Dendritic cell treated with granulocyte-macrophage colony-stimulating factor and Interleukin-4, amounts not matched to agents 40 ng/mL and 50 ng/mL, for 4 days (primary cell): ENCODE results near the gene LTBP3.

ENCODE experiments used
- H3K27ac Mint-ChIP-seq: one replicate; pipeline ENCODE4 v1.8.0; 2022; ENCODE audit warnings: mild to moderate bottlenecking, mixed read lengths
- H3K27me3 Mint-ChIP-seq: one replicate; pipeline ENCODE4 v1.8.0; 2022; ENCODE audit warnings: mild to moderate bottlenecking, mixed read lengths
- H3K36me3 Mint-ChIP-seq: one replicate; pipeline ENCODE4 v1.8.0; 2022; ENCODE audit warnings: low read depth, mixed read lengths
- H3K4me1 Mint-ChIP-seq: one replicate; pipeline ENCODE4 v1.8.0; 2022; ENCODE audit warnings: low read depth, mixed read lengths
- H3K4me3 Mint-ChIP-seq: one replicate; pipeline ENCODE4 v1.8.0; 2022; ENCODE audit warnings: mild to moderate bottlenecking, moderate library complexity, mixed read lengths
- H3K9me3 Mint-ChIP-seq: one replicate; pipeline ENCODE4 v1.8.0; 2022; ENCODE audit warnings: mixed read lengths
- intact Hi-C: fragments of 100-400 bp; cut with micrococcal nuclease; formaldehyde crosslinking; loops from one replicate; pipeline ENCODE4 v1.15.0; 2022

The LTBP3 gene

DNA sequence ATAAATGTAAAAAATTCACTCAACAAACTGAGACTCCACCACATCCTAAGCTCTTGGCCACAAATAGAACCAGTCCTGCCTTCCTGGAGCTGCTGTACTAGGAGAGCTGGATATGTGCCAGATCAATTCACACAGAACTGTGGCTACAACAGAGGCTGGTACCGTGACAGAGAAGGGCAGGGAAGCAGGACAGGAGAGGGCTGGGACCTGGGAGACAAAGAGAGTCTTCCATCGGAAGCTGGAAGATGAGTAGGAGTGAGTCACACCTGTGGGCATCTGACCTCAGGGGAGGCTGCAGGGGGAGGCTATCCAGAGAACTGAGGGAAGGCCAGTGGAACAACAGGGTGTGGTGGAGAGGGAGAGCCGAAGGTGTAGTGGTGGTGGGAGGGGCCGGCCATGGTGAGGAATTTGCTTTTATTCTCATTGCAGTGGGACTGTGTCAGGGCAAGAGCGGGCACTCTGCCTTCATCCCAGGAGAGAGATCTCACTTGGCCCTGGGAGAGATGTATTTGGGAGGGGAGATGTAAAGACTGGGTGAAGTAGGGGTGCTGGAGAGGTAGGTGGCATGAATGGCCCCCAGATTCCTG lies 1.9 kb upstream of the LTBP3 start:
- peaks cover 41% of the 10 kb centered on the region for H3K4me1 Mint-ChIP-seq
- no peaks in the 10 kb centered on the region for H3K9me3 Mint-ChIP-seq
- H3K27ac Mint-ChIP-seq, result no peak overlapping the region
- no peaks in the 10 kb centered on the region for H3K36me3 Mint-ChIP-seq
- H3K27me3 Mint-ChIP-seq, result peaks cover 48% of the 10 kb centered on the region
- H3K4me3 Mint-ChIP-seq, result no peak overlapping the region
- intact Hi-C loops, result no loop called here

DNA sequence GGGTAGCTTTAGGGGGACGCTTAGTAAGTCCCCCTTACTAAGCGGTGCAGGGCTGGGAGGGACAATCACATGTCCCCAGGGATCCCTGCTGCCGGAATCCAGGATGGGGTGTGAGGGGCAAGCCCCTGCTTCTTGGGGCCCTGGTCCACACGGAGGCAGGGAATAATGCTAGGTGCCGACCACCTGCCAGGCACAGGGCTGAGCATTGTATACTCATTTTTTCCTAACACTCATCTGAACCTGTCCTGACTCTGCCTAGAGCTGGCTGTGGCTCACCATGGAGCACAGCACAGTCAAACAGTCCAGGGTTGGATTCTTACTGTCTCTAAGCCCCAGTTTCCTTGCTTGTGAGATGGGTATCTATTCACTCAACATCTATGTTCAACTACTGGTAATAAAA lies 1.4 kb upstream of the LTBP3 start:
- Mint-ChIP-seq H3K4me3 (no peak overlapping the region), H3K36me3 (no peaks in the 10 kb centered on the region), H3K4me1 (peaks cover 43% of the 10 kb centered on the region), H3K27ac (no peak overlapping the region), H3K27me3 (peaks cover 53% of the 10 kb centered on the region), H3K9me3 (no peaks in the 10 kb centered on the region)
- intact Hi-C loops, result no loop called here

GRCh38 chr11:65558930-65559509 lies 861 bp upstream of the LTBP3 start:
- Mint-ChIP-seq H3K36me3 (no peaks in the 10 kb centered on the region), H3K27ac (no peak overlapping the region), H3K4me3 (no peak overlapping the region), H3K27me3 (peaks cover 57% of the 10 kb centered on the region), H3K4me1 (peaks cover 47% of the 10 kb centered on the region), H3K9me3 (no peaks in the 10 kb centered on the region)
- intact Hi-C loops, result no loop called here

DNA sequence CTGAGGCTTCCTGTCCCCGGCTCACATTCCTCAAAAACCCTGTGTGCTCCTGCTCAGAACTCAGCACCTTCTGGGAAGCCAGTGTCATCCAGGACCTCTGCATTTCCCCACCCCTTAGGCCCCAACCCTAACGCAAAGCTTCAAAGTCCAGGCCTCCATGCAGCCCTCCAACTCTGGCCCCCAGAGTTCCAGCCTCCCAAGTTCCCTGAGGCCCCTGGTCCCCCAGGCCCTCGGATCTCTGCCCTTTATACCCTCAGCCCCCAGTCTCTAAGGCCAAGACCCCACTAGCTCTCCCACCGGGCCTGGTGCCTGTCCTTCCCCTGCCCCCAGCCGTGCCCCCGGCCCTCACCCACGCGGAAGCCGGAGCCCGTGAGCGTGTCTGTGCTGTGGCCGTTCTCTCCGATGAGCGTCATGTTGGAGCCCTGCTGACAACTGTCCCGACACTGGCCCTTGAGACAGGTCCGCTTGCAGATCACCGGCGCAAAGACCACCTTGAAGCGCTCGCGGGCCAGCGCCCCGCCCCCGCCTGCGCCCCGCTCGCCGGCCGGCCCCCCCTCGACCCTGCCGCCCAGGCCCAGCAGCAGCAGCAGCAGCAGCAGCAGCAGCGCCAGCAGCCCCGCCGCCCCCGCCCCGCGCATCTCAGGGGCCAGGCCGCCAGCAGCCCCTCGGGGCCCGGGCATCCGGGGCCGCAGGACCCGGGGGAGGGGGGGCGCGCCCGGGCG lies 718 bp downstream of the LTBP3 start:
- H3K4me1 Mint-ChIP-seq, result peaks cover 55% of the 10 kb centered on the region
- H3K36me3 Mint-ChIP-seq, result no peaks in the 10 kb centered on the region
- H3K27ac Mint-ChIP-seq, result no peak overlapping the region
- peak overlapping the region; percentile 39 for H3K4me3 Mint-ChIP-seq
- intact Hi-C loops, result no loop called here
- no peaks in the 10 kb centered on the region for H3K9me3 Mint-ChIP-seq
- peaks cover 54% of the 10 kb centered on the region for H3K27me3 Mint-ChIP-seq

- peak overlapping the region; percentile 39 for H3K27ac Mint-ChIP-seq
- peaks cover 51% of the 10 kb centered on the region for H3K27me3 Mint-ChIP-seq
- H3K9me3 Mint-ChIP-seq, result no peaks in the 10 kb centered on the region
- peaks cover 63% of the 10 kb centered on the region for H3K4me1 Mint-ChIP-seq
- H3K4me3 Mint-ChIP-seq, result no peak overlapping the region
- no peaks in the 10 kb centered on the region for H3K36me3 Mint-ChIP-seq
- intact Hi-C loops, result no loop called here
Observed at GRCh38 chr11:65556470-65557279, 1.5 kb downstream of the LTBP3 start.

DNA sequence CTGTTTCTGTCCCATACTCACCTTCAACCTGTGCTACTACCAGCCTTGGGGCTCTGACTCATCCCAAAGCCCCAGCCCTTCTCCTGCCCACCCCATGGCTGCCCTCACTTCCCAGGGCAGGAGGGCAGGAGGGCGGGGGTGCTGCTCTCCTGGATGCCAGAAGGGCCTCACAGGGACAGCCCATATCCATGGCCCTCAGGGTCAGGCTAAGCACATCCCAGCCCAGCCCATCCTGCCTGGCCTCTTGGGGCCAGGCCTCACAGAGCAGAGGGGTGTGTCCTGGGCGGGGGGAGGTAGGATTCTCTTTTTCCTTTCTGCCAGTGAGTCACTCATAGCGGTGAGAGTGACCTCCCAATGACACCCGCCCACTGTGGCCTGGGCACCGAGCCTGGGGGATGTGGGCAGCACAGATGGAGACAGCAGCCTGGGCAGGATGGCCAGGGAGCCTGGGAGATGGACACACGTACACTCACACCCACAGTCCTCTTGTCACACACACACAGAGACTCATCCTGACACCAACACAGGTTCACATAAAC lies 2.4 kb downstream of the LTBP3 start:
- no peak overlapping the region for H3K4me3 Mint-ChIP-seq
- H3K9me3 Mint-ChIP-seq, result no peaks in the 10 kb centered on the region
- H3K27me3 Mint-ChIP-seq, result peaks cover 49% of the 10 kb centered on the region
- no peaks in the 10 kb centered on the region for H3K36me3 Mint-ChIP-seq
- peak overlapping the region; percentile 39 for H3K27ac Mint-ChIP-seq
- intact Hi-C loops, result no loop called here
- H3K4me1 Mint-ChIP-seq, result peaks cover 71% of the 10 kb centered on the region

DNA sequence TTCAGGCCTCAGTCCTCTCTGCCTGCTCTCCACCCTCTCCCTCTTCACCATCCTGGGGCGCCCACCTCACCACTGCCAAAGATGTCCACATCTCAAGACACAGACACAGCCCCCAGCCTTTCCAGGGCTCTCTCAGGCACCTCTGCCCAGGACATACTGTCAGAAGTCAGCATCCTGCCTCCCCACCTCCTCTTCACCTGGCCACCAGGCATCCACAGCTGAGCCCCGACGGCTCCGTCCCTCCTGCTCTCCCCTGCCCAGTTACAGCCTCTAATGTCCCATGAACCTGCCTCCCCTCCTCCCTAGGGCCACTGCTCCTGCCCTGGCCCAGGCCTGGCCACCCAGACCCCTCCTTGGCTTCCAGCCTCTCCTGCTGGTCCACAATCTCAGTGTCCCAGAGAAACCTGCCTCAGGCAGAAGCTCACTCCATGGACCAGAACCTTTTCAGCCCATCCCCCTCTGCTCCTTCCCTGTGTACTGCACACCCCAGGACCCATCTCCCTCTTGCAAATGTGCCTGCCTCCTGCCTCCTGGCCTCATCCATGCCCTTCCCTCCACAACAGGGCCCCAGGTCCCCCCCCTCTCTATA lies 3.2 kb downstream of the LTBP3 start:
- Mint-ChIP-seq H3K36me3 (no peaks in the 10 kb centered on the region), H3K9me3 (no peaks in the 10 kb centered on the region), H3K27me3 (peaks cover 41% of the 10 kb centered on the region), H3K4me3 (no peak overlapping the region), H3K4me1 (peaks cover 63% of the 10 kb centered on the region), H3K27ac (peak overlapping the region; percentile 39)
- intact Hi-C loops, result no loop called here

- no peaks in the 10 kb centered on the region for H3K36me3 Mint-ChIP-seq
- no peak overlapping the region for H3K4me3 Mint-ChIP-seq
- peaks cover 62% of the 10 kb centered on the region for H3K4me1 Mint-ChIP-seq
- H3K27ac Mint-ChIP-seq, result peak overlapping the region; percentile 39
- H3K27me3 Mint-ChIP-seq, result peaks cover 37% of the 10 kb centered on the region
- intact Hi-C loops, result no loop called here
- H3K9me3 Mint-ChIP-seq, result no peaks in the 10 kb centered on the region
Observed at GRCh38 chr11:65554057-65554818, 3.9 kb downstream of the LTBP3 start.

GRCh38 chr11:65553301-65554001 lies 4.7 kb downstream of the LTBP3 start:
- Mint-ChIP-seq H3K36me3 (no peaks in the 10 kb centered on the region), H3K4me3 (no peak overlapping the region), H3K27me3 (peaks cover 33% of the 10 kb centered on the region), H3K27ac (no peak overlapping the region), H3K9me3 (no peaks in the 10 kb centered on the region), H3K4me1 (peaks cover 67% of the 10 kb centered on the region)
- intact Hi-C loops, result no loop called here

DNA sequence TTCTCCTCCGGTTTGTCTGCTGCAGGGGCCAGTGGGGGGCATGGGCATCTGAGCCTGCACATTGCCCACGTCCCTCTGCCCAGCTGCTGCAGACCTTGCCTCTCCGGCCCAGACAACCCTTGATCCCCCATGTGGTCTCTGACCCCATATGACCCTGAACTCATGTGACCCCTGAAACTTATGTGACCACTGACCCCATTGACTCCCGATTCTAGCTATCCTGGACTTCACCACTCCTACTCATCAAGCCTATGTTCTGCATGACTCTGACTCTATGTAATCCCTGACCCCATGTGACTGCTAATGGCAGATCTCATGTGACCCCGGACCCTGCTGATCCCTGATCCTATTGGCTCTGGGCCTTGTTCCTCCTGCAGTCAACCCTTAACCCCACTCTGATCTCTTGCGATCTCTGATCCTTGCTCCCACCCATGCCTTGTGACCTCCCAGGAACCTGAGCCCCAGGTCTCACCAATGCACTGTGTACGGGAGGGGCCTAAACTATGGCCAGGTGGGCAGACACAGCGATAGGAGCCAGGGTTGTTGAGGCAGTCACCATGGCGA lies 5.7 kb downstream of the LTBP3 start:
- no peak overlapping the region for H3K27ac Mint-ChIP-seq
- H3K9me3 Mint-ChIP-seq, result no peaks in the 10 kb centered on the region
- H3K4me3 Mint-ChIP-seq, result no peak overlapping the region
- H3K4me1 Mint-ChIP-seq, result peaks cover 77% of the 10 kb centered on the region
- intact Hi-C loops, result no loop called here
- no peaks in the 10 kb centered on the region for H3K36me3 Mint-ChIP-seq
- peaks cover 35% of the 10 kb centered on the region for H3K27me3 Mint-ChIP-seq

DNA sequence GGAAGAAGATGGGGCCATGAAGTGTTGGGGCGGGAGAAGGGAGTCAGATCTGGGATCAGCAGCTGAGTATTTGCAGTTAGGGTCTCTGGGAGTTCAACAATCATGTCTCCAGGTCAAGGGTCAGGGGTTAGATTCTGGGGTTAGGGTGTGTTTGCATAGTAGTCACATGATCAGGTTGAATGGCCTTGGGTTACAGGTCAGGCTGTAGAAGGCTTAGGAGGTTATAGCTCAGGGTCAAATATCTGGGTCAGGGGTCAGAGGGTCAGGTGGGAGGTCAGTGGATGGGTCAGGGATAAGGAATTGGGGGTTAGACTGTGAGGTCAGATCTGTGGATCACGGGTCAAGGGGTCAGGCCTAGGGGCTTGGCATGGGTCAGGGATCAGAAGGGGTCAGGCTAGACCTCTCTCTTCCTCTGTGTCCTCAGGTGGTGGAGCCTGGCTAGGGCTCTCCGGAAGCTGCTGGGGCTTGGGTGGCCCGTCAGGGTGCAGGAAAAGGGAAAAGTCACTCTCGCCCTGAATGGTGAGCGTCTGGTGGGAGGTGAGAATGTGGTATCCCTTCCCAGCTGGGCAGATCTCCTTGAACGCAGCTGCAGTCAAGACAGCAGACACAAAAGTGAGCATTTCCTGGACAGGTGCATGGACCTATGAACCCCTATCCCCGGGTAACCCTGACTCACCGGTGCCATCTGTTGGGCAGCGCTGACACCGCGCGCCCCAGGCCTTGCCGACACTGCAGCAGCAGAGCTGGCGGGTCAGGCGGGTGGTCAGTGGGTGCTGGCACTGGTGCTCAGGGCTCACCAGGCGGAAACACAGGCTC lies 6.4 kb downstream of the LTBP3 start:
- H3K9me3 Mint-ChIP-seq, result no peaks in the 10 kb centered on the region
- peaks cover 31% of the 10 kb centered on the region for H3K27me3 Mint-ChIP-seq
- H3K4me1 Mint-ChIP-seq, result peaks cover 75% of the 10 kb centered on the region
- peak overlapping the region; percentile 2 for H3K27ac Mint-ChIP-seq
- H3K4me3 Mint-ChIP-seq, result no peak overlapping the region
- intact Hi-C loops, result no loop called here
- no peaks in the 10 kb centered on the region for H3K36me3 Mint-ChIP-seq

- no peaks in the 10 kb centered on the region for H3K36me3 Mint-ChIP-seq
Observed at GRCh38 chr11:65549096-65549495, 9.1 kb downstream of the LTBP3 start.

More at GRCh38 chr11:65549096-65549495, 9.1 kb downstream of the LTBP3 start:
- Mint-ChIP-seq H3K27me3 (peaks cover 25% of the 10 kb centered on the region), H3K4me3 (no peak overlapping the region), H3K9me3 (no peaks in the 10 kb centered on the region), H3K4me1 (peaks cover 73% of the 10 kb centered on the region), H3K27ac (no peak overlapping the region)
- intact Hi-C loops, result no loop called here
